Lower leg skin (tissue), 4 donors: ENCODE results near the gene RET. TPM values are rescaled to one million over a fixed set of nuclear protein-coding genes. Genes with fewer than 3 reads are reported as not detected.

Experiments used
- DNase-seq, 2 donors: peaks; one replicate each; pipeline ENCODE4 v3.0.0-alpha.2; 2019; ENCODE audit warnings: low spot score in 2 of 2
- H3K4me3 ChIP-seq: fragments of 200-600 bp; sonication (generic); 2 replicates; pipeline ENCODE4 v1.5.1; 2017; ENCODE audit warnings: mild to moderate bottlenecking, low read depth; ENCODE audit not compliant: poor library complexity, severe bottlenecking
- POLR2A ChIP-seq, 2 donors: fragments of 450-650 bp; IDR thresholded peaks; one replicate each; pipeline ENCODE4 v1.6.1; 2016 to 2017; ENCODE audit warnings: antibody characterized with exemption in 2 of 2, mild to moderate bottlenecking in 1 of 2, moderate library complexity in 1 of 2
- WGBS, 2 donors: methylation state at CpG; one replicate each; pipeline ENCODE4 v1.1.5; 2018; 5-methylcytosine and 5-hydroxymethylcytosine counted together
- intact Hi-C: fragments of 100-400 bp; cut with DNase I; formaldehyde crosslinking; loops from one replicate; pipeline ENCODE4 v1.15.0; 2023; ENCODE audit warnings: low total_unique reads
- total RNA-seq, 4 donors: library from RNA; depleted of rRNA; stranded (reverse); fragments of >200 nt; gene quantifications; one replicate each; pipeline ENCODE4 v1.1.0, GENCODE V29; 2016
- TF ChIP-seq, protein P1 (sequence below), 3 donors: fragments of 450-650 bp; IDR thresholded peaks; one replicate each; pipeline ENCODE4 v1.5.1; 2016; ENCODE audit warnings: antibody characterized with exemption in 3 of 3, mild to moderate bottlenecking in 3 of 3, moderate library complexity in 2 of 3

The RET gene
- total RNA-seq, 4 donors from 2014 or later: 0.04 to 1.3 (median 0.87) TPM

DNA sequence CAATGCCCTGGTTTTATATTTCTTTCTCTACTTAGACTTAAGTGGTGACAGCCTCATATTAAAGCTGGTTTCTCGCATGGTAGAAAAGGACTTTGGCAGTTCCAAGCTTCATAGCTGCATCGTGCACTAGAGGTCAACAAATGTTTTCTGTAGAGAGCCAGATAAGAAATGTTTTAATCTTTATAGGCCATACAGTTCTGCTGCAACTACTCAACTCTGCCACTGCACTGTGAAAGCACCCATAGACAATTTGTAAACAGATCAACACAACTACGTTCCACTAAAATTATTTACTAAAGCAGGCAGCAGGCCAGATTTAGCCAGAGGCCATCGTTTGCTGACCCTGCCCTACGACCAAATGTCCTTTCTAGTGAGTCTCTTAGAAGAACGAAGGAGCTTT is 98.1 kb downstream of the RET start:
- intact Hi-C loops: no loop called here
- no peak overlapping the region for H3K4me3 ChIP-seq
- DNase-seq: no peak
- 88 to 90% methylated on average over 6 of the region's 6 CpGs for WGBS, 2 donors
- no peak for TF ChIP-seq POLR2A (IDR thresholded peaks at IDR 0.05)
- TF ChIP-seq, protein P1, sequence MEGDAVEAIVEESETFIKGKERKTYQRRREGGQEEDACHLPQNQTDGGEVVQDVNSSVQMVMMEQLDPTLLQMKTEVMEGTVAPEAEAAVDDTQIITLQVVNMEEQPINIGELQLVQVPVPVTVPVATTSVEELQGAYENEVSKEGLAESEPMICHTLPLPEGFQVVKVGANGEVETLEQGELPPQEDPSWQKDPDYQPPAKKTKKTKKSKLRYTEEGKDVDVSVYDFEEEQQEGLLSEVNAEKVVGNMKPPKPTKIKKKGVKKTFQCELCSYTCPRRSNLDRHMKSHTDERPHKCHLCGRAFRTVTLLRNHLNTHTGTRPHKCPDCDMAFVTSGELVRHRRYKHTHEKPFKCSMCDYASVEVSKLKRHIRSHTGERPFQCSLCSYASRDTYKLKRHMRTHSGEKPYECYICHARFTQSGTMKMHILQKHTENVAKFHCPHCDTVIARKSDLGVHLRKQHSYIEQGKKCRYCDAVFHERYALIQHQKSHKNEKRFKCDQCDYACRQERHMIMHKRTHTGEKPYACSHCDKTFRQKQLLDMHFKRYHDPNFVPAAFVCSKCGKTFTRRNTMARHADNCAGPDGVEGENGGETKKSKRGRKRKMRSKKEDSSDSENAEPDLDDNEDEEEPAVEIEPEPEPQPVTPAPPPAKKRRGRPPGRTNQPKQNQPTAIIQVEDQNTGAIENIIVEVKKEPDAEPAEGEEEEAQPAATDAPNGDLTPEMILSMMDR (IDR thresholded peaks at IDR 0.05): no peak

GRCh38 chr10:43176271-43176670 is 99.4 kb downstream of the RET start:
- 94 to 96% methylated on average over 3 of the region's 3 CpGs for WGBS, 2 donors
- no peak overlapping the region for H3K4me3 ChIP-seq
- TF ChIP-seq, protein P1 (IDR thresholded peaks at IDR 0.05): no peak
- TF ChIP-seq POLR2A (IDR thresholded peaks at IDR 0.05): no peak
- no peak for DNase-seq
- intact Hi-C loops: no loop called here

GRCh38 chr10:43177595-43177994 is 100.7 kb downstream of the RET start:
- no peak for DNase-seq
- no peak overlapping the region for H3K4me3 ChIP-seq
- TF ChIP-seq, protein P1 (IDR thresholded peaks at IDR 0.05): no peak
- no peak for TF ChIP-seq POLR2A (IDR thresholded peaks at IDR 0.05)
- intact Hi-C loops: no loop called here
- 41 to 64% methylated on average over 1 of the region's 1 CpG for WGBS, 2 donors

Other genes with a start within 250 kb of the RET start
- 10 to 100 TPM; 12.9 to 16.7 (median 15.4) TPM for gene CSGALNACT2, start 61.4 kb downstream of the RET start, total RNA-seq
- gene RASGEF1A, start 190.0 kb downstream of the RET start, total RNA-seq: 1 to 10 TPM in 3 of 4 donors, under 1 TPM in 1; 0.15 to 3.3 (median 1.6) TPM